Right cardiac atrium (tissue), 5 donors: ENCODE data around the gene WWC2. TPM values are rescaled to one million over a fixed set of nuclear protein-coding genes. Genes with fewer than 3 reads are reported as not detected.
A peak's percentile ranks its signal among the peaks of the same experiment; 100 is the strongest.

Experiments
- ATAC-seq, 2 donors: fragments of 200-7000 bp; cut with Tn5 transposase; one replicate each; pipeline versions ENCODE4 v1.8.0 to v1.9.1; 2020; ENCODE audit warnings: moderate library complexity in 2 of 2, mild to moderate bottlenecking in 1 of 2
- DNase-seq, 3 donors: peaks; one replicate each; pipeline ENCODE4 v3.0.0-alpha.2; 2020
- H3K27ac ChIP-seq: one replicate; pipeline ENCODE4 v1.5.1; 2013; ENCODE audit warnings: mild to moderate bottlenecking, low read length, control low read depth, moderate library complexity
- H3K27me3 ChIP-seq: one replicate; pipeline ENCODE4 v1.6.1; 2013; ENCODE audit not compliant: control insufficient read depth, insufficient read depth
- H3K4me1 ChIP-seq: one replicate; pipeline ENCODE4 v1.6.1; 2013; ENCODE audit warnings: low read length; ENCODE audit not compliant: control insufficient read depth, insufficient read depth
- H3K4me3 ChIP-seq: one replicate; pipeline ENCODE4 v1.5.1; 2013; ENCODE audit warnings: low read length, control low read depth
- H3K9me3 ChIP-seq: one replicate; pipeline ENCODE4 v1.6.1; 2013; ENCODE audit warnings: low read length; ENCODE audit not compliant: control insufficient read depth
- WGBS: extraction: QIAGEN DNeasy Blood & Tissue Kit; methylation state at CpG from one replicate; pipeline ENCODE4 v1.1.7; 2013; 5-methylcytosine and 5-hydroxymethylcytosine counted together
- intact Hi-C, 4 donors: fragments of 100-400 bp; cut with DNase I; formaldehyde crosslinking; loops; one replicate each; pipeline versions ENCODE4 v1.11.0 to v1.14.0; 2022 to 2023
- polyA plus RNA-seq: library from polyadenylated mRNA; stranded (reverse); fragments of 200-250 nt; gene quantifications from one replicate; pipeline ENCODE4 v1.2.3, GENCODE V29; 2013
- total RNA-seq, 4 donors: library from RNA; stranded (reverse); fragmentation: NEBNext Ultra II Directional; extraction: Animal tissue kit (Norgen Biotek cat#: 25700); gene quantifications; one replicate each; pipeline ENCODE4 v1.2.1, GENCODE V29; 2021
- donor health status: healthy with polysubstance abuse.
- donor health status: DM: no; HTN: yes; CAD: no.
- donor health status: DM: no; HTN: no; CAD: no.
- donor health status: DM: no; HTN: yes; CAD: no; lungs with severe emphysema.
- donor health status: DM: yes; HTN: yes; CAD: no.

WWC2 gene
- total and polyA plus RNA-seq, 5 donors = 7.3 to 39.2 (median 33.7) TPM

- H3K9me3 ChIP-seq = no peaks in the 10 kb centered on the region
- H3K4me1 ChIP-seq = no peaks in the 10 kb centered on the region
- ATAC-seq = no peak
- H3K4me3 ChIP-seq = no peak overlapping the region
- no peak for DNase-seq
- no peaks in the 10 kb centered on the region for H3K27me3 ChIP-seq
- intact Hi-C loops = loop anchor here in 2 of 4 donors (2.0 to 5.0 kb wide), 3 partner anchors 185 to 321 kb away; no protein-coding TSS in a partner anchor
- WGBS = 86% methylated on average over 6 of the region's 6 CpGs
- no peak overlapping the region for H3K27ac ChIP-seq
Measured at GRCh38 chr4:183257808-183258207, 158.8 kb downstream of the WWC2 start.

GRCh38 chr4:183260491-183261151 is 161.6 kb downstream of the WWC2 start:
- intact Hi-C loops = loop anchor here in 1 of 4 donors (5.0 to 10.0 kb wide), 2 partner anchors 188 to 326 kb away; no protein-coding TSS in a partner anchor
- H3K9me3 ChIP-seq = no peaks in the 10 kb centered on the region
- ATAC-seq (no peak), DNase-seq (no peak)
- no peaks in the 10 kb centered on the region for H3K27me3 ChIP-seq
- no peak overlapping the region for H3K4me3 ChIP-seq
- no peak overlapping the region for H3K27ac ChIP-seq
- H3K4me1 ChIP-seq = no peaks in the 10 kb centered on the region
- 86% methylated on average over 10 of the region's 10 CpGs for whole genome bisulfite sequencing

- no peak overlapping the region for H3K4me3 ChIP-seq
- ATAC-seq = peak; percentile 91 to 95
- DNase-seq = peak; percentile 75 to 91 (median 81)
- H3K4me1 ChIP-seq = no peaks in the 10 kb centered on the region
- H3K27me3 ChIP-seq = no peaks in the 10 kb centered on the region
- intact Hi-C loops = loop anchor here in 3 of 4 donors (2.0 to 10.0 kb wide), 3 partner anchors 190 to 327 kb away; no protein-coding TSS in a partner anchor
- H3K27ac ChIP-seq = no peak overlapping the region
- 20% methylated on average over 7 of the region's 7 CpGs for whole genome bisulfite sequencing
- no peaks in the 10 kb centered on the region for H3K9me3 ChIP-seq
Measured at GRCh38 chr4:183261953-183262775, 163.1 kb downstream of the WWC2 start.

- 66% methylated on average over 6 of the region's 6 CpGs for WGBS
- H3K4me1 ChIP-seq = no peaks in the 10 kb centered on the region
- intact Hi-C loops = loop anchor here in 3 of 4 donors (2.0 to 10.0 kb wide), 3 partner anchors 190 to 328 kb away; no protein-coding TSS in a partner anchor
- ATAC-seq (no peak), DNase-seq (no peak)
- no peaks in the 10 kb centered on the region for H3K9me3 ChIP-seq
- H3K27me3 ChIP-seq = no peaks in the 10 kb centered on the region
- no peak overlapping the region for H3K27ac ChIP-seq
- H3K4me3 ChIP-seq = no peak overlapping the region
Measured at GRCh38 chr4:183262776-183263100, 163.7 kb downstream of the WWC2 start.

GRCh38 chr4:183263787-183264386 is 164.8 kb downstream of the WWC2 start:
- no peak overlapping the region for H3K4me3 ChIP-seq
- intact Hi-C loops = loop anchor here in 3 of 4 donors (2.0 to 10.0 kb wide), 3 partner anchors 192 to 329 kb away; no protein-coding TSS in a partner anchor
- H3K4me1 ChIP-seq = no peaks in the 10 kb centered on the region
- H3K27ac ChIP-seq = no peak overlapping the region
- no peaks in the 10 kb centered on the region for H3K9me3 ChIP-seq
- 76% methylated on average over 8 of the region's 8 CpGs for WGBS
- DNase-seq (no peak), ATAC-seq (no peak)
- no peaks in the 10 kb centered on the region for H3K27me3 ChIP-seq

GRCh38 chr4:183264614-183265013 is 165.6 kb downstream of the WWC2 start:
- 68% methylated on average over 1 of the region's 1 CpG for WGBS
- ATAC-seq (no peak), DNase-seq (no peak)
- intact Hi-C loops = loop anchor here in 1 of 4 donors (5.0 to 10.0 kb wide), 2 partner anchors 192 to 330 kb away; no protein-coding TSS in a partner anchor
- no peak overlapping the region for H3K27ac ChIP-seq
- H3K9me3 ChIP-seq = no peaks in the 10 kb centered on the region
- no peaks in the 10 kb centered on the region for H3K4me1 ChIP-seq
- no peak overlapping the region for H3K4me3 ChIP-seq
- no peaks in the 10 kb centered on the region for H3K27me3 ChIP-seq

- Histone ChIP-seq H3K4me3 (no peak overlapping the region), H3K9me3 (no peaks in the 10 kb centered on the region), H3K27ac (no peak overlapping the region), H3K4me1 (no peaks in the 10 kb centered on the region), H3K27me3 (no peaks in the 10 kb centered on the region)
- intact Hi-C loops = loop anchor here in 1 of 4 donors (10.0 kb wide), 1 partner anchor 332 kb away; no protein-coding TSS in a partner anchor
- WGBS = 82% methylated on average over 3 of the region's 3 CpGs
- ATAC-seq (no peak), DNase-seq (no peak)
Measured at GRCh38 chr4:183266371-183266770, 167.3 kb downstream of the WWC2 start.

GRCh38 chr4:183268556-183268955 is 169.5 kb downstream of the WWC2 start:
- 92% methylated on average over 9 of the region's 9 CpGs for WGBS
- ATAC-seq = no peak
- intact Hi-C loops = loop anchor here in 1 of 4 donors (10.0 kb wide), 1 partner anchor 334 kb away; no protein-coding TSS in a partner anchor
- Histone ChIP-seq H3K9me3 (no peaks in the 10 kb centered on the region), H3K27ac (no peak overlapping the region), H3K4me1 (no peaks in the 10 kb centered on the region), H3K4me3 (no peak overlapping the region), H3K27me3 (no peaks in the 10 kb centered on the region)
- DNase-seq = no peak

GRCh38 chr4:183272384-183272783 is 173.3 kb downstream of the WWC2 start:
- no peak for ATAC-seq
- intact Hi-C loops = no loop called here
- no peak for DNase-seq

GRCh38 chr4:183276106-183276505 is 177.0 kb downstream of the WWC2 start:
- no peaks in the 10 kb centered on the region for H3K4me1 ChIP-seq
- DNase-seq (no peak), ATAC-seq (no peak)
- intact Hi-C loops = no loop called here
- H3K27me3 ChIP-seq = no peaks in the 10 kb centered on the region
- H3K9me3 ChIP-seq = no peaks in the 10 kb centered on the region
- H3K4me3 ChIP-seq = no peak overlapping the region
- H3K27ac ChIP-seq = no peak overlapping the region
- 1% methylated on average over 1 of the region's 1 CpG for WGBS

More at GRCh38 chr4:183272384-183272783, 173.3 kb downstream of the WWC2 start:
- H3K4me3 ChIP-seq = no peak overlapping the region
- no peaks in the 10 kb centered on the region for H3K9me3 ChIP-seq
- no peaks in the 10 kb centered on the region for H3K27me3 ChIP-seq
- no peaks in the 10 kb centered on the region for H3K4me1 ChIP-seq
- H3K27ac ChIP-seq = no peak overlapping the region
- WGBS = 66% methylated on average over 3 of the region's 3 CpGs
